ENCODE measurements around the gene MAMSTR.

DNA sequence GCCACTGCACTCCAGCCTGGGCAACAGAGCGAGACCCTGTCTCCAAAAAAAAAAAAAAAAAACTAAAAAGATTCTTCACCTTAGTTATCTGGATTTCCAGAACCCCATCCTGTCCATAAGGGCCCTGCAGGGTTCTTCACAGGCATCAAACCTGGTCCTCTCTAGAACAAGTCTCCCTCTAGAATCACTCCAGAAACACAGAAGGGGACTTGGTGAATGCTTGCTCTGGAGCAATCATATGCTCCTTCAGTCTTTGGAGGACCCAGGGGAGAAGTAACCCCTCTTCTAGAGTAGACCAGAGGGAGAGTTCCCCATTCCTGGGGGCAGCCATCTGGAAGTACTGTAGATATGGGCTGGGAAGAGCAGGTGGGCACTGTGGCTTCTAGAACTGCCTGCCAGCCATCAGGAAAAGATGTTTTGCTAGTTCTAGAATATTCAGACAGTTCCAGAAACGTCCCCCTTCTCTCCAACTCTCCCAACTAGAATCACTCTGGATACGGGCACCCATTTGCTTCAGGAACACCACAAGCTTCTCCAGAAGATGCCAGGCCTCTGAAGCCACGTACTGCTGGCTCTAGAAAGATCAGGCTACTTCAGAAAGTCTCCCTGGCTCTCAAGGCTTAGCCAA lies 30.2 kb upstream of the MAMSTR start:
- TF ChIP-seq NFRKB (IDR thresholded peaks at IDR 0.05) = no peak
- TF ChIP-seq SP1 (IDR thresholded peaks at IDR 0.05) = no peak
- no peak for TF ChIP-seq ELF4 (IDR thresholded peaks at IDR 0.05)

Data from HEK293T (cell line).